Umbilical cord (tissue), 2 donors: ENCODE results near the gene KCNQ2. TPM values are rescaled to one million over a fixed set of nuclear protein-coding genes. Genes with fewer than 3 reads are reported as not detected.

Experiments used
- DNase-seq: peaks from one replicate; pipeline ENCODE4 v3.0.0-alpha.2; 2015; ENCODE audit warnings: low spot score
- total RNA-seq: library from RNA; depleted of rRNA; stranded (reverse); fragments of >200 nt; gene quantifications from one replicate; pipeline ENCODE4 v1.2.3, GENCODE V29; 2014; ENCODE audit warnings: low replicate concordance; ENCODE audit not compliant: insufficient read depth

KCNQ2 gene
- total RNA-seq, 1 donor from 2014 or later: 0.96 TPM

DNA sequence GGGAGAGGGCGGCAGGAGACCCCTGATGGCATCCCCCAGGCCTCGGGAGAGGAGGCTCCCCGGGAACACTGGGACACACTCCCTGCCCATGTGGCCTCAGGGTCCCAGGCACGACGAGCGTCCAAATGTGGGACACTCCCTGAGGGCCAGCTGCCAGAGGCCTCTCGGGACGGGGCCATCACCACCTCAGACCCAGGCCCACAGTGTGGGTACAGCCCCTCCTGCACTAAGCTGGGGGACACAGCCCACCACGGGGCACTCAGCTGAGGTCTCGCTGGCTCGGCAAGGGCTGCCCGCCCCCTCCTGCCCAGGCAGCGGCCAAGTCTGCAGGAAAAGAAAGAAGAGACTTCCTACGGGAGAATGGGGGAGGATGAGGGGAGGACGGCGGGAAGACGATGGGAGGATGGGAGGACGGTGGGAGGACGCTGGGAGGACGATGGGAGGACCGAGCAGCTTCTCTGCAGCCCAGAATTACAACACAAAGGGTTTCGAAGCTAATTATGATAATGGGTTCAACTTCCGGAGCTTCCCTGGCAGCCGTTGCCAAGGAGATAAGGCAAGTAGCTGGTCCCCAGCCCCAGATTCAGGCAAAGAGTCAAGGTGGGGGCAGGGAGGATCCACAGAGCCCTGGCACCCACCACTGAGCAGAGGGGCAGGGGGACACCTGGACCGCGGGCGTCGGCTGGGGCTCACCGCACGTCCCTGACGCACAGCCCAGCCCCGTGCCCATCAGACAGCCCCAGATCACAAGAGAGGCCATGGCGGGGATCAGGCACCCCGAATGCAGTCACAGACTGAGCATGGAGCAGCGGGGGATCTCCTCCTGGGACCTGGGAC, 17.5 kb downstream of the KCNQ2 start:
- DNase-seq: no peak

DNA sequence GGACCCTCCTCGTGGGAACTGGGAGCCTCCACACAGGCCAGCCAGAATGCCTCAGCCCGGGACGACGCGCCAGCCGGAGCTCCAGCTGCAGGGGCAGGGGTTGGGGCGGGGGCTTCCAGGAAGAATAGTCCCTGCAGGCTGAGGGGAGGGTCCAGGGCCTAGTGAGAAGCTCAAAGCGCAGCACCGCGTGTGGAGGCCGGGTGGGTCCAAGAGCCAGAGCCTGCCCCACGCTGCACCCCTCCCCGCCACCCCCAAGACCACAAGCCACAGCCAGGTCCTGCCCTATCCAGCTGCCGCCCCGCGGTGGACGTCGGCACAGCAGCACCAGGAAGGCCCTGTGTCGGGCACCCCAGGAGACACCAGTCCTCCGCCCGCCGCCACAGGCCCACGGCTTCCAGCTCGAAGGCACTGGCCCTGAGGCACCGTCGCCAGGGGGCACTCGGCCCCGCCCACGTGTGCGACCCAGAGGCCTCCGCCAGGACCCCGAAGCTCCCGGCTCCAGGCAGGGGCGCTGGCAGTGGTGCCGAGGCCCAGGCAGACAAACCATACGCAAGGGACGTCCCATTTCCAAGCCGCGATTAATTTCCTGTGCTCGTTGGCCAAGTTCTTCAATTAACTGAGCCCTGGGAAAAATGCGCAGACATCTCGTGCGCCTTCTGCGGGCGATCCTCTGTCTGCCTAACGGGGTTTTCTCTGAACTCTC, 19.5 kb downstream of the KCNQ2 start:
- no peak for DNase-seq

DNA sequence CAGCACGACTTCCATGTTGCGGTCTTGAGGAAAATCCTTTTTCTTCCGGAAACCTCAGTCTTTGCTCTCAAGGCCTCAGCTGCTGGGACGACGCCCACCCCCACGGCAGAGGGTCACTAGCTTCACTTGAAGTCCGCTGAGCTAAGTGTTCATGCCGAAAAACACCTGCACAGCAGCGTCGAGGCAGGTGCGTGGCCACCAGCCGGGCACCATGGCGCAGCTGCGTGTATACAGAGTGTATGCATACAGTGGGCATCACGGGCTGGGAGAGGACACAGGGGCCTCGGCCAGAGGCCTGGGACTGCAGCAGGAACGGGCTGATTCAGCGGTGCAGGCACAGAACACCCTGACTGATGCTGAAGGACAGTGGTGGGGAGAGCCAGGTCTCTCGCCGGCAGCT, 20.1 kb downstream of the KCNQ2 start:
- no peak for DNase-seq

DNA sequence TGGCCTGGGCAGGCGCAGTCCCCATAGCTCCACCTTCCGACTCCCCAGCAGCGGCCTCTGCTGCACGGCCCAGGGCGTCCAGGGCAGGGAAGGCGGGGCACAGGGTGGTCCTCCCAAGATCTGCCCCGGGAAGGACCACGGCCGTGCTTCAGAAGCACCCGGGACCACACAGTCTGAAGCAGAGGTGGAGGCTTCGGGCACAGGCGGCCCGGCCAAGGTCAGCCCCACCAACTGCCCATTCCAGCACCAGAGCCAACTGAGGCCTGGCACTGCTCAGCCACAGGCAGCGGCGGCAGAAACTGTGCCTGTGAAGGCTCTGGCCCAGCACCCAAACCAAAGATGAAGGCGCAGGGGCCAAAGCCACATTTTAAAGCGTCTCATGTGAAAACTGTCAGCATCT, 20.6 kb downstream of the KCNQ2 start:
- DNase-seq: no peak

DNA sequence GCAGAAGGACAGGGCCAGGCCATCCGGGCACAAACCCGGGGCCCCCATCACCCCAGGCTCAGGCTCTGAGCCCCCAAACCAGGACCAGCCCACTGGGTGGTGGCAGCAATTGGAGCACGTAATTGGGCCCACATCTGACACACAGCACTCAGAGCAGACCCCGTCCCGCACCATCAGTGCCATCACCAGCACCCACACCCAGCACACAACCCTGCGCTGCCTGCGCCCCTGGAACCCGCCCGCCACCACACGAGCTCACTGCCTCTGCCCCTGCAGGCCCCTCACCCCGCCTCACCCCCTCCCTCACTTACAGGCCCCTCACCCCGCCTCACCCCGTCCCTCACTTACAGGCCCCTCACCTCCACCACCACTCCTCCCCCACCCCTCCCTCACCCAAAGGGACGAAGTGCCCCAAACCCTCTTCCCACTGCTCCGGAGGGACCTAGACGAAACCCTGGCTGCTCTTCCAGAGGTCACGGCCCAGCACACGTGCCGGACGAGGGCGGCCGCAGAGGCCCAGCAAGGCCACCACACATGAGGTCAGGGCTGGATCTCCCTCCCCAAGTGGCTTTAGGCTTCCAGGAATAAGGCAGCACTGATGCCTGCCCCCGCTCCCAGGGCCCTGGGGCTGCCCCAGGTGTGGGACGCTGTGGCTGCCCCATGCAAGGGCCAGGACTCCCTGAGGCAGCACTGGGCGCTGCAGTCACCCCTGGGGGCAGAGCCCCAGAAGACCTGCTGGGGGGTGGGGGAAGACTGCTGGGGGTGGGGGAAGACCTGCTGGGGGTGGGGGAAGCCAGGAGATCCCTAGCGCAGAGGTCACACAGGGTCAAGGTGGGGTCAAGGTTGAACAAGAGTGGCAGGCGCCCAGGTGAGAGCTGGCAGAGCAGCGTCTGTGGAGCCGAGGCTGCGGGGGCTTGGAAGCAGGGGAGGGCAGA, 22.4 kb downstream of the KCNQ2 start:
- DNase-seq: no peak

DNA sequence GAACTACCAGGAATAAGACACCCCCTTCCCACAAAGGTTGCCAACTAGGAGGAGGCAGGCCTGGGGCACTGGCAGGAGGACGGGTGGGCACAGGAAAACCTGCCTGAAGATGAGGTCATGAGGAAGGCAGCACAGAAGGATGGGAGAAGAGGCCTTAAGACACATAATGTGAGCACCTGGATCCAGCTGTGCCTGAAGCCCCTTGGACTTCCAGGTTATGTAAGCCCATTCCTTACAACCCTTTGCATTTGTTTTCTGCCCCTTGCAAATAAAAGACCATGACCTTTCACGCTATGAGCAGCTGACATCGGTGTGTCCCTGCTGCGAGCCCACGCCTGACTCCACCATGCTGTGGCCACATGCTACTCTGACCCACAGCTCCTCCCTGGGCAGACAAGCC, 23.4 kb downstream of the KCNQ2 start:
- DNase-seq: no peak

DNA sequence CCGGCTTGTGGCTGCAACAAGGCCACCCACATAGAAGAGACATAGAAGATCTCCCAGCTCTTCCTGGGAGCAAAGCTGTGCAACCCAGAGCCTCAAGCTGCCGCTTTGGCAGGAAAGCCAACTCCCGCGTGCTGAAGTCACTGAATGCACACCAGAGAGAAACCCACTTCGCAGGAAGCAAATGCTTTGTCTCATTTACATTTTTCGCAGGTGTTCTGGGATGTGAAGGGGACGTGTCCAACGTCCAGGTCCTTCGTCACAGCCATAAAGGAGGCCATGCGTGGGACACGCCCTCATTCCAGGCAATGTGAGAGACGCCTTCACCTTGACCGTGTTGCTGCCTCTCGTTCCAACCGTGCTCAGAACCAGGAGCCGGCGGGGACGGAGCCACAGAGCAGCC, 24.4 kb downstream of the KCNQ2 start:
- DNase-seq: no peak

DNA sequence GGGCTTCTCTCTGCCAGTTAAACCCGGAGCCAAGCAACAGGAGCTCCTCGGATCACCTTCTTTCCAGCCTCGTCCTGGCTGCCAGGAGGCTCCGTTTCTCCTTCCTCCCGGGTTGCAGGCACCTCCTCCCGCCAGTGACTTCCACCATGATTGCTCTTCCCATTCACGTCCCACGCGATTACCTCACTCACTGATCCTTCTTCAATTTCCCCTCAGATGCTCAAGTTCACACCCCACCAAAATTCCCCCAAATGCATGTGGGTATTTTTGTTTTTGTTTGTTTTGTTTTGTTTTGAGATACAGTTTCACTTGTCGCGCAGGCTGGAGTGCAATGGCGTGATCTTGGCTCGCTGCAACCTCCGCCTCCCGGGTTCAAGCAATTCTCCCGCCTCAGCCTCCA, 25.1 kb downstream of the KCNQ2 start:
- no peak for DNase-seq

DNA sequence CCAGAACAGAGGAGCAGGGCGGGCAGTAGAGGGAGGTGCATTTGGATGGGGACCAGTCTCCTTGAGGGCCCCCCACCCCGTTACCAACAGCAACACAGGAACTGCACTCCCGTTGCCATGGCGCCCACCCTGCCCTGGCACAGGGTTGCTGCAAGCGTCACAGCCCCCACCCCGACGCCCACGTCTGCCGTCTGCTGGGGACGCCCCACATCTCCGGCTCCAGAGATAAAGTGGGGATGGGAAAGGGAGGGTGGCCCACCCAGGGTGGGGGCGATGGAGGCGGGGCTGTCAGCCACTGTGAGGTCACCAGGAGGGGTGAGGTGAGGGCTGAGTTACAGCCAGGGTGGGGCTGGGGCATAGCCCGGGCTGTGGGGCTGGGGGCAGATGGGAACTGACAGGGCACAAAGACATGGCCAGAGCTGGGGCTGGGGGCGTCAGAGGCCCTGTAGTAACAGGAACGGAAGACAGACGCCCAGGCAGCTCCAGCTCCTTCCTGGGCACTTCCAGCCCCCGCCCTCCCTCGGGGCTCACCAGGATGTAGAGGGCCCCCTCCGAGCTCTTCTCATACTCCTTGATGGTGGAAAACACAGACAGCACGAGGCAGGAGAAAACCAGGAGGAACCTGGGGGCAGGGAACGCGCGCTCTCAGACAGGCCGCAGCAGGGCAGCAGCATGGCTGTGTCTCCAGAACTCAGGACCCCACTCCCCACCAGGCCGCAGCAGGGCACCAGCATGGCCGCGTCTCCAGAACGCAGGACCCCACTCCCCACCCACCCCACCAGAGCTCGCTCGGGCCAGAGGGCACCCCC, 26.0 kb downstream of the KCNQ2 start:
- DNase-seq: peak; percentile 73

DNA sequence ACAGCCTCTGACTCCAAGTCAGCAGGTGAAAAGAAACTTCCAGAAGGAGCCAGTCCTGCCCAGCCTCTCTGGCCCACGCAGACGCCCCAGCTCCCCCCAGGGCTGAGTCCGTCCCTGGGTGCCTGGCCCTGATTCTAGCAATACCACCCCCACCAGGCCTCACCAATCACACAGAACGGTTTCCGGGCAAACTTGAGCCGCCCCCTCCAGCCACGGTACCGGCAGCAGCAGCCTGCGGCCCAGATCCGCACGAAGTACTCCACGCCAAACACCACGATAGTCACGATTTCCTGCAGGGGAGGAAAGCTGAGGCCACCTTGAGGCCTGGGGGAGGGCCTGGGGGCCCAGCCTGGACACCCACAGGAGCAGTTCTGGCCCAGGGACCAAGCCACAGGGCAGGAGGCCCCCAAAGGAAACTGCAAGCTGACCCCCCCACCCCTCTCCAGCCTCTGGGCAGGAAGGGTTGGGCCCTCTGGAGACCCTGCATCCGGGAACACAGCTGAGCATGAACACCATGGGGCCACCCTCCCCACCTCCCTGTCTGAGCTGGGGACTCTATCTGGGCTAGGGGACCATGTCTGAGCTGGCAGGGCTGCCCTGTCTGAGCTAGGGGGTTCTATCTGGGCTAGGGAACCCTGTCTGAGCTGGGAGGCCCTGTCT, 27.2 kb downstream of the KCNQ2 start:
- no peak for DNase-seq

DNA sequence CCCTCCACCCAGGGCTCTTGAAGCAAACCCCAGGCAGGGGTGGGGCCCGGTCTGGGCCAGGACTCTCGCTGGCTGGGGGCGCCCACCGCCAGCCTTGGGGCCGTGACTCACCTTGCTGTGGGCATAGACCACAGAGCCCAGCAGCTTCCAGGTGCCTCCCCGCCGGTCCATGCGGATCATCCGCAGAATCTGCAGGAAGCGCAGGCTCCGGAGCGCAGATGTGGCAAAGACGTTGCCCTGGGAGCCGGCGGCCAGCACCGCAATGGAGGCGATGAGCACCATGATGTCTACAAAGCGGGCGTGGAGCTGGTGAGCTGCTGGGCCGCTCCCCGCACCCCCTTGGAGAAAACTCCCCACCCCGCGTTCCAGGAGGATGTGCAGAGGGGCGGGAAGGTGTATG, 27.9 kb downstream of the KCNQ2 start:
- no peak for DNase-seq

DNA sequence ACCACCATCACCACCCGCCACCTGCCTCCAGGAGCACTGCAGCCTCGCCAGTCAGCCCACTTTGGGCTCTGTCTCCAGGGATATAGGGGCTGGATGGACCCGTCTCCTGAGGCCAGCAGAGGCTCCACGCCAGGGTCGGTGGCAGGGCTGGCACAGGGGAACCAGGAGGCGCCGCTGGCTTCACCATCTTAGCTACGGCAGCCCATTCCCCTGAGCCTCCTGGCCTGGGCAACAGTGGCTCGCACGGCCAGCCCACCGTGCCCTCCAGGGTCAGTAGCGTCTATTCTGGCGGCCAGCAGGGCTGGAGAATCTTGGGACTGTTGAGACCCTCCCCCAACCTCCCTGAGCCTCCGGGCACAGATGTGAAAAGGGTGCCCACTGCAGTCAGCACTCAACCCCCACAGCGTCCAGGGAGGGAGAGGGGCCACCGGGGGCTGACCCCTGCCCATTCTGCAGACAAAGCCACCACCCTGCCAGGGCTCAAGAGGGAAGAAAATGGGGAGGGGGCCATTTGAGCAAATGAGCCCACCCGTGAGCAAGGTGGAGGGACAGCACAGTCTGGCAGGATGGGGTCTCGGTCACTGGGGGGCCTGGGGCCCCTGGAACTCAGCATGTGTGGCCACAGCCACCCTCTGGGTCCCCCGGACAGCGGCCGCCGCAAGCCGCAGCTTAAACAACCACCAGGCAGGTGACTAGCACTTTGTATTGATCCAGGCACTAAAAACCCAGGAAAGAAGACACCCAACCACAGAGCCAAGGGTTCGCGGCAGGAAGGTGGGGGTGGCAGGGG, 28.7 kb downstream of the KCNQ2 start:
- DNase-seq: no peak

DNA sequence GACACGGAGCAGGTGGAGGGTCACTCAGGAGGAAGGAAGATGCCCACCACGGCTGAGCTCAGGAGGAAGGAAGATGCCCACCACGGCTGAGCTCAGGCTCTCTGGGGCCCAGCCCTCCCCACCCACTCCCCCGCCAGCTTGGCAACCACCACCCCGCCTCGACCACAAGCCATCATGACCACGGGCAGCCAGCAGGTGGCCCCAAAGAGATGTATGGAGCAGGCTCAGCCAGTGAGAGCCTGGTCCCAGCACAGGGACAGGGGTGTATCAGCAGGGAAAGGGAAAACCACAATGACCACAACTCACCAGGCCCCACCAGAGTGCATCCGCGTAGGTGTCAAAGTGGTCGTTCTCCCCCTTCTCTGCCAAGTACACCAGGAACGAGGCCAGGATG, 30.4 kb downstream of the KCNQ2 start:
- peak; percentile 42 for DNase-seq

DNA sequence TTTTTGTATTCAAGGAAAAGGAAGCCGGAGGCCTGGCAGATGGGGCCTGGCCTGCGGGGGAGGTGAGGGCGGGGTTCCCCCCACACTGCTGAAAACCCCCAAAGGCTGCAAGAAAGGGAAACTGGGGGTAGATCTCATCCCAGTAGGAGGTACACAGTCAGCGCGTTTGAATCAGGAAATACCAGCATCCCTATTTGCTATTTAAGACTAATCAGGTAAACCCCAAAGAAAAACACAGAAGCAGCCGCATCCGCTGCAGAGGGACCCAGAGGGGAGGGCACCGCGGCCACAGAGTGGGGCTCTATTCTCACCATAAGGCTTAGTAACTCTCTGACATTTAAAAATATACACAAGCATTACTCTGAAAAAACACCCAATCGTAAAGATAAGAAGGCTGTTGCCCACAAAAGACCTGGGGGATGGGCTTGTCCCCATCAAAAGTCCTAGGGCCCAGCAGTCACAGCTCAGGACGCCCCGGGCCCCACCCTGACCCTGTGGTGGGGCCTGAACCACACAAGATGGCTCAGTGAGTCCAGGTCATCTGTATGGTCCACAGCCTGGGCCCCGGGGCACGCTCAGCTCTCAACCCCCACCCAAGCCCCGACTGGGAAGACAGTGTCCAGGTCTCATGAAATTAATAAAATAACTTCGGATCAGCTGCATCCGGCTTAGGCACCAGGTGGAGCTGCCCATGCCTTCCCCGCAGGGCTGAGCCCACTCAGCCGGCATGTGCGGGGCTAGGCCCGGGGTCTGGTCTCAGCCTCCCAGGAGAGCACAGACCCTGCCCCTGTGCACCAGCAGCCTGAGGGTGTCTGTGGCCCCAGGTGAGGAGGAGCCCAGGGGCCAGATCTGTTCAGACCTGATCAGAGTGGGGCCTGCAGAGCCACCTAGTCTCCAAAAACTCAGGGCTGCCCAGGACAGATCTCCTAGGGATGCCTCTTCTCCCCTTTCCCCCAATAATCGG, 31.0 kb downstream of the KCNQ2 start:
- DNase-seq: peak; percentile 27

DNA sequence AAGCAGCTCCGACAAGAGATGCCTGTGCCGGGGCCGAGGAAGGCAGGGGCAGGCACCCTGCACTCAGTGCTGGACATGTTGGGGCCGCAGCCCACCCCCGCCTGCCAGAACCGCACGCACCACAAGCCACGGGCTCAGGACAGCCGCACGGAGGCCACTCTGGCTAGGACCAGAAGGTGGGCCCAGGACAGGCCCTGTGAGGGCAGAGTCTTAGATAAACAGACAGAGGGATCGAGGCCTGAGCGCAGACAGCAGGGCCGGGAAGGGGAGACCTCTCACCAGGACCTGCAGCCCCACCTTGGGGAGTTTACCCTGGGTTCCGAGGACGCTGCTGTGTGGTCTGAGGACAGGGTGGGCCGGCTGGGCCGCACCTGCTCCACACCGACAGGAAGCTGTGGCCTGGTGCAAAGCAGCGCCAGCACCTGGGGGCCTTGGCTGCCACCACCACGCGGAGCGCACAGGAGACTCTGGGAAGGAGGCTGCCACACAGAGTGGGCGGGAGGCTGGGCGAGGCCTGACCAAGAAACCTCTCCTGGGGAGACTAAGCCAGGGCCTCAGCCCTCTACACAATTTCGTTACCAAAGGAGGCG, 32.0 kb downstream of the KCNQ2 start:
- DNase-seq: no peak

DNA sequence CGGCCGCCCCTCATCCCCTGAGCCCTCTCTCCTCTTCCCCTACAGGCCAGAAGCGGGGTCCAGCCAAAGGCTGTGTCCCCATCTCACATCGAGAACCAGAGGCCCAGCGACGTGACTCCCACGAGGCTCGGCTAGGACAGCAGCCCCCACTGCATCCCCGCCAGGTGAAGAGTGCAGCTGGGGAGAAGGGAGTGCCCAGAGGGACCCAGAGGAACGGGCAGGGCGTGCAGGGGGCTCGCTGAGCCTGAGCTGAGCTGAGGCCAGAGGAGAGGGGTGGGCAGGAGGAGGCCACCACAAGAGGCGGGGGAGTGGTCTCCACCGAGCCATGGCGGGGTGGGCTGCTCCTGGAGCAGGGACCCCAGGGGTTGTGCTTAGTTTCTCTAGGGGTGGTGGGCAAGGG, 32.6 kb downstream of the KCNQ2 start:
- no peak for DNase-seq

DNA sequence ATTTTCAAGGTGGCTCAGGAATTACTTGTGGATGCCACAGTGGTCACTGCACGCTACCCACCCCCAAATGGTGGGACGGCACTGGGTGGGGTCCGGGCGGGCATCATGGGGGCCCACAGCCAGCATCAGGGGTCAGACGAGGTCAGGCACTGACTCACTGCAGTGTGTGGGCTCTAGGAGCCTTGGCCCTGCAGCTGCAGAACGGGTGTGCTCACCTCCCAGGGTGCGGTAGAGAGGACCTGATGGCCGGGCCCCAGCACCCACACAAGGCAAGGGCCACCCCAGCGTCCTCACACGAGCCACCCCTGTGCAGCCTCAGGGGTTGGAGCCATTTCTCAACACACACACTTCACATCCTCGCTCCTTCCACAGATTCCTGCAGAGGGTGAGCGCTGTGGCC, 34.3 kb downstream of the KCNQ2 start:
- no peak for DNase-seq

DNA sequence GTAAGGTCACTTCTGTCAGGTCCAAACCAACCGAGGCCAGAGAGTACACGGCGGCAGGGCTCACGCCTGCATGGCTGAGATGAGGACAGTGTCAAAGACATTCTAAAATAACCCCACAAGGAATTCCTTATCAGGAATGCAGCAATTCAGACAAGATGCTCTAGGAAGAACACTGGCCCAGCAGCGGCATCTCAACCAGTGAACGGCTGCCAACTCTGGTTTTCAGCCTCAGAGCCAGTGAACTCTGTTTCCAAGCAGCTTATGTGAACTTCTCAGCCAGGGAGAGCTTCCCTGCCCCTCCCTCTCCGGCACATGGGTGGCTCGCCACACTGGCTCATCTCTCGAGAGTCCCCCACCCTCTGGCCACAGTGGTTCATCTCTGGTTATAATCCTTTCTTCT, 36.9 kb downstream of the KCNQ2 start:
- peak; percentile 93 for DNase-seq
